AG04450 (cell line): ENCODE results near the gene GSG1L2. TPM values are rescaled to one million over a fixed set of nuclear protein-coding genes. Genes with fewer than 3 reads are reported as not detected.

Experiments used
- CTCF ChIA-PET: fragments of 300-600, 350-600 bp; formaldehyde crosslinking; extraction: SDS; loops from one replicate; lab custom pipeline; 2022; ENCODE audit warnings: antibody characterized with exemption, inconsistent platforms; lab: Charles Lee
- POLR2A ChIA-PET: fragments of 350-600 bp; formaldehyde crosslinking; extraction: SDS; loops from one replicate; lab custom pipeline; 2021; ENCODE audit warnings: antibody characterized with exemption, inconsistent platforms; lab: Yijun Ruan, JAX
- DNase-seq: peaks from one replicate; pipeline ENCODE4 v3.0.0-alpha.2; 2011; ENCODE audit warnings: low read depth, low spot score
- H3K27ac ChIP-seq: one replicate; pipeline ENCODE4 v1.5.1; 2012; ENCODE audit warnings: low read depth, low read length, control low read depth
- H3K27me3 ChIP-seq: one replicate; pipeline ENCODE4 v1.6.0; 2012; ENCODE audit warnings: low read length; ENCODE audit not compliant: control insufficient read depth, insufficient read depth
- H3K4me3 ChIP-seq: 2 replicates; pipeline ENCODE4 v1.5.1; 2011; ENCODE audit warnings: mild to moderate bottlenecking, low read depth, low read length, control low read depth
- H3K9me3 ChIP-seq: 2 replicates; pipeline ENCODE4 v1.5.1; 2012; ENCODE audit warnings: low read length; ENCODE audit not compliant: control insufficient read depth, insufficient read depth
- CTCF ChIP-seq: IDR thresholded peaks from 2 replicates; pipeline ENCODE4 v1.5.1; 2011; ENCODE audit warnings: low read depth, low read length, control low read depth, inconsistent platforms
- polyA plus RNA-seq: library from polyadenylated mRNA; depleted of rRNA; stranded (reverse); fragments of >200 nt; gene quantifications from 2 replicates; pipeline ENCODE4 v1.2.3, GENCODE V29; 2011

The GSG1L2 gene
- polyA plus RNA-seq, 1 experiment: not detected

- CTCF ChIA-PET: no interaction called here
- no peak for TF ChIP-seq CTCF
- no peak overlapping the region for H3K27ac ChIP-seq
- POLR2A ChIA-PET: no interaction called here
- peaks cover 29% of the 10 kb centered on the region for H3K9me3 ChIP-seq
- DNase-seq: no peak
- no peaks in the 10 kb centered on the region for H3K27me3 ChIP-seq
- H3K4me3 ChIP-seq: no peak overlapping the region
Observed at GRCh38 chr17:9805769-9806168, 16.1 kb downstream of the GSG1L2 start.

GRCh38 chr17:9802697-9803096, 19.2 kb downstream of the GSG1L2 start:
- no peak overlapping the region for H3K27ac ChIP-seq
- POLR2A ChIA-PET: no interaction called here
- CTCF ChIA-PET: no interaction called here

GRCh38 chr17:9802294-9802693, 19.6 kb downstream of the GSG1L2 start:
- Histone ChIP-seq H3K9me3 (peaks cover 16% of the 10 kb centered on the region), H3K27me3 (no peaks in the 10 kb centered on the region), H3K27ac (no peak overlapping the region), H3K4me3 (no peak overlapping the region)
- ChIA-PET CTCF (no interaction called here), POLR2A (no interaction called here)
- DNase-seq: no peak
- TF ChIP-seq CTCF: no peak

More at GRCh38 chr17:9802697-9803096, 19.2 kb downstream of the GSG1L2 start:
- TF ChIP-seq CTCF: no peak
- Histone ChIP-seq H3K9me3 (peaks cover 16% of the 10 kb centered on the region), H3K27me3 (no peaks in the 10 kb centered on the region), H3K4me3 (no peak overlapping the region)
- no peak for DNase-seq

- TF ChIP-seq CTCF: no peak
- Histone ChIP-seq H3K27me3 (no peaks in the 10 kb centered on the region), H3K27ac (no peak overlapping the region), H3K4me3 (no peak overlapping the region), H3K9me3 (peaks cover 16% of the 10 kb centered on the region)
- no peak for DNase-seq
- ChIA-PET POLR2A (no interaction called here), CTCF (no interaction called here)
Observed at GRCh38 chr17:9801505-9801904, 20.4 kb downstream of the GSG1L2 start.

GRCh38 chr17:9798724-9799123, 23.2 kb downstream of the GSG1L2 start:
- DNase-seq: no peak
- TF ChIP-seq CTCF: no peak
- ChIA-PET POLR2A (no interaction called here), CTCF (no interaction called here)
- Histone ChIP-seq H3K4me3 (no peak overlapping the region), H3K27me3 (no peaks in the 10 kb centered on the region), H3K27ac (no peak overlapping the region), H3K9me3 (peaks cover 34% of the 10 kb centered on the region)
